ENCODE results near the gene EXOC3. TPM values are rescaled to one million over a fixed set of nuclear protein-coding genes. Genes with fewer than 3 reads are reported as not detected.

Gene EXOC3
- total RNA-seq, 1 experiment from 2014 or later = 52.4 TPM

DNA sequence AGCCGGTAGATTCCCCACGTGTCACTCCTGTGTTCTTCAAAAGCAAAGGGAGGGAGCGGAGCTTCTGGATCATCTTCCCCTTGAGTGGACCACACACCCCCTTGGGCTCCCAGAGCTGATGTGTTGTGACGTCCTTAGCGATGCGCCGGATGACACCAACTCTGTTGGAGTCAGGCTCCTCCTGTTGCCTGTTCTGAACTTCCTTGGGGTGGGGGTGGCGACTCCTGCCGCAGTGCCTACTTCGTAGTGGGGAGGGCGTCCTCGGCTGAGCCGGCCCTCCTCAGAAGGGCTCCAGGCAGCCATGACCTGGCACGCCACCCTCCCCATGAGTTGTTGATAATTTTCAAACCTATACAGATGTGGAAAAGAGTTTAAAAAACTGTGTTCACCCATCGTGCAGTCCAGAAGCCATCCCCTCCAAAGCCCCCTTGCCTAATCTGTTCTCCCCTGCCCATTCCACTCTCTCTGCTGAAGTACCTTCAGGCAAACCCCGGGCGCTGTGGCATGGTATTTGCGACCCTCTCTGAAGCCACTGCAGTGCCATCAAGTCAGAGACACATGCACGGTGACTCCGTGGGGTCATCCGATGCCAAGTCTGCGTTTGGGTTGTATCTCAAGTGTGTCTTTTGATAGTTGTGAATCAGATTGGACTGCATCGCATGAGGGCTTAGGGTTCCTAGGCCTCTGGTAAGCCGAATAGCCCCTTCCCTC is 16.7 kb downstream of the EXOC3 start:
- no peak overlapping the region for H3K4me2 ChIP-seq (ENCODE audit: low read length)
- H3K9me3 ChIP-seq (ENCODE audit: control insufficient read depth in 1 of 2, insufficient read depth in 1 of 2, low read depth in 1 of 2, low read length in 2 of 2) = no peaks in the 10 kb centered on the region
- intact Hi-C loops (cut with micrococcal nuclease) = loop anchor here (10.0 kb wide), 1 partner anchor 155 kb away; the partner anchor contains the start of gene CEP72
- no peak overlapping the region for H3K4me3 ChIP-seq (replicated peaks in 1 of 2; ENCODE audit: low read depth in 1 of 2, low read length in 2 of 2)
- H3K79me2 ChIP-seq (ENCODE audit: insufficient read depth, low read length) = peaks cover 33% of the 10 kb centered on the region
- H3K4me1 ChIP-seq (ENCODE audit: control insufficient read depth in 1 of 2, insufficient read depth in 2 of 2, low read length in 2 of 2) = peaks cover 0 to 12% of the 10 kb centered on the region in 2 experiments; a peak in 2 of 4 replicates
- no peak overlapping the region for H3K9ac ChIP-seq (ENCODE audit: low read length)
- no TSS peak for BruUV-seq (replicated peaks)
- peaks cover 13 to 23% of the 10 kb centered on the region in 2 experiments; a peak in 3 of 4 replicates for H3K36me3 ChIP-seq (ENCODE audit: control insufficient read depth in 1 of 2, insufficient read depth in 2 of 2, low read length in 2 of 2)
- H3K27ac ChIP-seq (ENCODE audit: low read depth, low read length) = no peak overlapping the region
- TF ChIP-seq JUND (IDR thresholded peaks at IDR 0.05) (no peak), EZH2phosphoT487 (IDR thresholded peaks at IDR 0.05; ENCODE audit: borderline replicate concordance) (no peak), ZFX (IDR thresholded peaks at IDR 0.05) (no peak), CEBPB (IDR thresholded peaks at IDR 0.05; ENCODE audit: low read depth) (no peak)
- TF ChIP-seq, protein P1, sequence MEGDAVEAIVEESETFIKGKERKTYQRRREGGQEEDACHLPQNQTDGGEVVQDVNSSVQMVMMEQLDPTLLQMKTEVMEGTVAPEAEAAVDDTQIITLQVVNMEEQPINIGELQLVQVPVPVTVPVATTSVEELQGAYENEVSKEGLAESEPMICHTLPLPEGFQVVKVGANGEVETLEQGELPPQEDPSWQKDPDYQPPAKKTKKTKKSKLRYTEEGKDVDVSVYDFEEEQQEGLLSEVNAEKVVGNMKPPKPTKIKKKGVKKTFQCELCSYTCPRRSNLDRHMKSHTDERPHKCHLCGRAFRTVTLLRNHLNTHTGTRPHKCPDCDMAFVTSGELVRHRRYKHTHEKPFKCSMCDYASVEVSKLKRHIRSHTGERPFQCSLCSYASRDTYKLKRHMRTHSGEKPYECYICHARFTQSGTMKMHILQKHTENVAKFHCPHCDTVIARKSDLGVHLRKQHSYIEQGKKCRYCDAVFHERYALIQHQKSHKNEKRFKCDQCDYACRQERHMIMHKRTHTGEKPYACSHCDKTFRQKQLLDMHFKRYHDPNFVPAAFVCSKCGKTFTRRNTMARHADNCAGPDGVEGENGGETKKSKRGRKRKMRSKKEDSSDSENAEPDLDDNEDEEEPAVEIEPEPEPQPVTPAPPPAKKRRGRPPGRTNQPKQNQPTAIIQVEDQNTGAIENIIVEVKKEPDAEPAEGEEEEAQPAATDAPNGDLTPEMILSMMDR (IDR thresholded peaks at IDR 0.05 in 2 of 3, conservative IDR thresholded peaks at IDR 0.05 in 1 of 3; ENCODE audit: borderline replicate concordance in 1 of 3, insufficient read depth in 1 of 3, low read depth in 2 of 3, low read length in 2 of 3) = no peak
- ChIA-PET POLR2A (no interaction called here), RAD21 (ENCODE audit: low non-redundant PET in 1 of 2, low total read pairs in 2 of 2, uncharacterized antibody in 2 of 2, unreplicated experiment in 2 of 2) (no interaction called here), CTCF (no interaction called here)
- no peak for DNase-seq (ENCODE audit: low read depth, low spot score)
- no peaks in the 10 kb centered on the region for H3K27me3 ChIP-seq (ENCODE audit: insufficient read depth, low read length)
- no peak for ATAC-seq
- no peaks in the 10 kb centered on the region for H3K9me2 ChIP-seq (ENCODE audit: insufficient read depth)
- no peaks in the 10 kb centered on the region for H4K20me1 ChIP-seq (ENCODE audit: insufficient read depth)
- no peak overlapping the region for H2AFZ ChIP-seq (ENCODE audit: low read depth, low read length, poor library complexity, severe bottlenecking)

DNA sequence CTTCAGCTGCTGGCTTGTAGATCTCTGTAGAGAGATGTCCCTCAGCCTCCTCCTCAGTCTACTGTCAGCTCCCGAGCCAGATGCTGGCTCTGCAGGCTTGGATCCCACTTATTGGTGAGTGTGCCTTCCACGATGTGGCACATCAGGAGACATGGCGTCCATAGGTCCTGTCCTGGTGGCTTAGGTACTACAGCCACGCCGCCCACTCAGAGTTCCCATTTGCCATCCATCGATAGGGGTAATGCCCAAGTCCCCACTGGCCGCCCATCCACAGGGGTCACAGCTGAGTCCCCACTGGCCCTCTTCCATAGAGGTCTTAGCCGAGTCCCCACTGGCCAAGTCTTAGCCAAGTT is 17.3 kb downstream of the EXOC3 start:
- Histone ChIP-seq H3K9me3 (ENCODE audit: control insufficient read depth in 1 of 2, insufficient read depth in 1 of 2, low read depth in 1 of 2, low read length in 2 of 2) (no peaks in the 10 kb centered on the region), H2AFZ (ENCODE audit: low read depth, low read length, poor library complexity, severe bottlenecking) (no peak overlapping the region), H3K9ac (ENCODE audit: low read length) (no peak overlapping the region), H3K9me2 (ENCODE audit: insufficient read depth) (no peaks in the 10 kb centered on the region), H3K4me3 (replicated peaks in 1 of 2; ENCODE audit: low read depth in 1 of 2, low read length in 2 of 2) (no peak overlapping the region), H3K27ac (ENCODE audit: low read depth, low read length) (no peak overlapping the region), H3K36me3 (ENCODE audit: control insufficient read depth in 1 of 2, insufficient read depth in 2 of 2, low read length in 2 of 2) (peaks cover 13 to 22% of the 10 kb centered on the region in 2 experiments; a peak in 3 of 4 replicates), H4K20me1 (ENCODE audit: insufficient read depth) (no peaks in the 10 kb centered on the region), H3K79me2 (ENCODE audit: insufficient read depth, low read length) (peaks cover 28% of the 10 kb centered on the region), H3K27me3 (ENCODE audit: insufficient read depth, low read length) (no peaks in the 10 kb centered on the region), H3K4me2 (ENCODE audit: low read length) (no peak overlapping the region), H3K4me1 (ENCODE audit: control insufficient read depth in 1 of 2, insufficient read depth in 2 of 2, low read length in 2 of 2) (peaks cover 0 to 12% of the 10 kb centered on the region in 2 experiments; a peak in 2 of 4 replicates)
- intact Hi-C loops (cut with micrococcal nuclease) = no loop called here
- DNase-seq (ENCODE audit: low read depth, low spot score) (no peak), ATAC-seq (no peak)
- TF ChIP-seq RAD21 (IDR thresholded peaks at IDR 0.05; ENCODE audit: low read depth) (no peak), EZH2 (IDR thresholded peaks at IDR 0.05) (no peak), SIN3A (IDR thresholded peaks at IDR 0.05; ENCODE audit: low read depth) (no peak), ZFX (IDR thresholded peaks at IDR 0.05) (no peak), JUND (IDR thresholded peaks at IDR 0.05) (no peak)
- no TSS peak for BruUV-seq (replicated peaks)
- ChIA-PET CTCF (no interaction called here), POLR2A (no interaction called here), RAD21 (ENCODE audit: low non-redundant PET in 1 of 2, low total read pairs in 2 of 2, uncharacterized antibody in 2 of 2, unreplicated experiment in 2 of 2) (no interaction called here)
